ENCODE results near the gene GAS2.

GRCh38 chr11:22859756-22860155 lies 193.3 kb downstream of the GAS2 start:
- TF ChIP-seq CTCF (IDR thresholded peaks at IDR 0.05) (no peak), POLR2A (IDR thresholded peaks at IDR 0.05) (no peak)

All from uterus (tissue), 2 donors.